Measurements from ENCODE around the gene DUSP19. TPM values are rescaled to one million over a fixed set of nuclear protein-coding genes. Genes with fewer than 3 reads are reported as not detected.

The DUSP19 gene
- polyA plus RNA-seq, 1 donor (not counting 4 experiments of a cell fraction or from before 2014, with no cell fraction given): 1.1 TPM

DNA sequence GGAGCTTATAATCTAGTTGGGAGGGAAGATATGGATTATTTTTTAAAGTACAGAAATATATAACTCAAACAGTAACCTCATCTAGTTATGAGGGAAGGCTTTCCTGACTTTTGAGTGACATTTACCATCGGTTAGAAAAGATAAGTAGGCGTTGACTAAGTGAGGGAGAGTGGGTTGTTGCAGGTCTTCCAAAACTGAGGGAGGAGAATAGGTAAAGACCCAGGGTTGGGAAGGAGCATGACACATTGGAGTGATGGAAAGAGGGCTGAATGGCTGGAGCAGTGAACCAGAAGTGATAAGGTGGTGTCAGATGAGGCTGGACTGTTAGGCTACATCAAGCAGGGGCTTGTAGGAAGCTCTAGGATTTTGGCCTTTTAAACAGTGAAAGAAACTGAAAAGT, 35.1 kb downstream of the DUSP19 start:
- dilution Hi-C loops (cut with MboI; ENCODE audit: extremely low pct_ligation_motif_present, low sequenced_read_pairs): no loop called here
- Histone ChIP-seq H3K9me3 (ENCODE audit: control insufficient read depth, low read depth, low read length) (no peaks in the 10 kb centered on the region), H4K20me1 (ENCODE audit: control insufficient read depth, extremely low read depth, insufficient read depth, low read length) (no peaks in the 10 kb centered on the region), H3K4me3 (ENCODE audit: control insufficient read depth in 2 of 3, extremely low read depth in 1 of 3, insufficient read depth in 2 of 3, low read depth in 1 of 3, low read length in 3 of 3) (no peak overlapping the region), H3K9me1 (ENCODE audit: control insufficient read depth, extremely low read depth, insufficient read depth, low read length) (no peaks in the 10 kb centered on the region), H3K27ac (ENCODE audit: control insufficient read depth, insufficient read depth, low read length) (no peak overlapping the region), H3K27me3 (ENCODE audit: control insufficient read depth, extremely low read depth, insufficient read depth, low read length) (no peaks in the 10 kb centered on the region), H3K4me2 (ENCODE audit: control insufficient read depth, extremely low read depth, insufficient read depth, low read depth, low read length) (no peak overlapping the region), H3K9ac (ENCODE audit: control insufficient read depth, extremely low read depth, insufficient read depth, low read length) (no peak overlapping the region), H3K4me1 (ENCODE audit: control insufficient read depth, extremely low read depth, insufficient read depth, low read length) (no peaks in the 10 kb centered on the region), H2AFZ (ENCODE audit: control insufficient read depth, low read length) (no peak overlapping the region), H3K36me3 (ENCODE audit: control insufficient read depth in 2 of 2, extremely low read depth in 1 of 2, insufficient read depth in 2 of 2, low read length in 2 of 2) (no peaks in the 10 kb centered on the region), H3K79me2 (ENCODE audit: control insufficient read depth, insufficient read depth, low read length) (no peaks in the 10 kb centered on the region)
- DNase-seq (ENCODE audit: low read depth, low spot score): no peak
- TF ChIP-seq CTCF (optimal IDR thresholded peaks at IDR 0.05 in 1 of 3, IDR thresholded peaks at IDR 0.05 in 1 of 3, conservative IDR thresholded peaks at IDR 0.05 in 1 of 3; ENCODE audit: extremely low read depth in 1 of 3, insufficient read depth in 2 of 3, low read length in 3 of 3) (no peak), EZH2 (IDR thresholded peaks at IDR 0.05; ENCODE audit: low read length) (no peak)
- FAIRE-seq: no peak

DNA sequence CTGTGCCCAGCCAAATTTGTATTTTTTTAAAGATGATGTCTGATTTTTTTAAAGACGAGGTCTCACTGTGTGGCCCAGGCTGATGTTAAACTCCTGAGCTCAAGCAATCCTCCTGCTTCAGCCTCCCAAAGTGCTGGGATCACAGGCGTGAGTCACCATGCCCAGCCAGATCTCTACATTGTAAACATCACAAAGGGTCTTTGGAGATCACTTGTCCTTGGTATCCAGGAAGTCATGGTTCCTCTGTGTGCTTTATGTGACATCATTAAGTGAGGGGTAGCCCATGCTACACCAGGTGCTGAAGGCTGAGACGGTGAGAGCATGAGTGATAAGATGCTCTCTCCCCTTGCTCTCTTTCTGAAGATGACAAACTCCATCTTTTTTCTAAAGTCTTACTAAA, 38.7 kb downstream of the DUSP19 start:
- H3K27me3 ChIP-seq (ENCODE audit: control insufficient read depth, extremely low read depth, insufficient read depth, low read length): no peaks in the 10 kb centered on the region
- dilution Hi-C loops (cut with MboI; ENCODE audit: extremely low pct_ligation_motif_present, low sequenced_read_pairs): no loop called here
- H3K9ac ChIP-seq (ENCODE audit: control insufficient read depth, extremely low read depth, insufficient read depth, low read length): no peak overlapping the region
- no peak for DNase-seq (ENCODE audit: low read depth, low spot score)
- H3K9me3 ChIP-seq (ENCODE audit: control insufficient read depth, low read depth, low read length): no peaks in the 10 kb centered on the region
- no peak overlapping the region for H3K4me3 ChIP-seq (ENCODE audit: control insufficient read depth in 2 of 3, extremely low read depth in 1 of 3, insufficient read depth in 2 of 3, low read depth in 1 of 3, low read length in 3 of 3)
- no peaks in the 10 kb centered on the region for H3K4me1 ChIP-seq (ENCODE audit: control insufficient read depth, extremely low read depth, insufficient read depth, low read length)
- no peak for FAIRE-seq
- H3K4me2 ChIP-seq (ENCODE audit: control insufficient read depth, extremely low read depth, insufficient read depth, low read depth, low read length): no peak overlapping the region
- H3K79me2 ChIP-seq (ENCODE audit: control insufficient read depth, insufficient read depth, low read length): no peaks in the 10 kb centered on the region
- no peaks in the 10 kb centered on the region for H3K36me3 ChIP-seq (ENCODE audit: control insufficient read depth in 2 of 2, extremely low read depth in 1 of 2, insufficient read depth in 2 of 2, low read length in 2 of 2)
- no peaks in the 10 kb centered on the region for H3K9me1 ChIP-seq (ENCODE audit: control insufficient read depth, extremely low read depth, insufficient read depth, low read length)
- H3K27ac ChIP-seq (ENCODE audit: control insufficient read depth, insufficient read depth, low read length): no peak overlapping the region
- H2AFZ ChIP-seq (ENCODE audit: control insufficient read depth, low read length): no peak overlapping the region
- no peaks in the 10 kb centered on the region for H4K20me1 ChIP-seq (ENCODE audit: control insufficient read depth, extremely low read depth, insufficient read depth, low read length)
- TF ChIP-seq EZH2 (IDR thresholded peaks at IDR 0.05; ENCODE audit: low read length) (no peak), CTCF (optimal IDR thresholded peaks at IDR 0.05 in 1 of 3, IDR thresholded peaks at IDR 0.05 in 1 of 3, conservative IDR thresholded peaks at IDR 0.05 in 1 of 3; ENCODE audit: extremely low read depth in 1 of 3, insufficient read depth in 2 of 3, low read length in 3 of 3) (no peak)

Measured in keratinocyte (primary cell).